B cell (primary cell): Measurements from ENCODE around the gene POFUT1. TPM values are rescaled to one million over a fixed set of nuclear protein-coding genes. Genes with fewer than 3 reads are reported as not detected.

Experiments used
- ATAC-seq: fragments of 200-7000 bp; cut with Tn5 transposase; one replicate; pipeline ENCODE4 v1.10.0; 2021; ENCODE audit warnings: low read depth, mild to moderate bottlenecking, moderate number of reproducible peaks, moderate library complexity
- CTCF ChIA-PET: fragments of 350-600 bp; sonication (Branson Sonifier 250); formaldehyde crosslinking; loops from one replicate; lab custom pipeline; 2021; ENCODE audit warnings: antibody characterized with exemption, inconsistent platforms; lab: Charles Lee
- POLR2A ChIA-PET: fragments of 350-600 bp; sonication (Branson Sonifier 250); formaldehyde crosslinking; loops from one replicate; lab custom pipeline; 2021; ENCODE audit warnings: antibody characterized with exemption; lab: Charles Lee
- DNase-seq: peaks from one replicate; pipeline ENCODE4 v3.0.0; 2013
- H2AFZ ChIP-seq: 2 replicates; pipeline ENCODE4 v1.6.1; 2012; ENCODE audit warnings: mild to moderate bottlenecking, low read depth, low read length; ENCODE audit not compliant: insufficient read depth, poor library complexity, severe bottlenecking
- H3K27ac ChIP-seq, 2 donors: 1 replicate in 1 of 2; 2 replicates in 1 of 2; pipeline ENCODE4 v1.5.1; 2012 to 2013; ENCODE audit warnings: low read length in 2 of 2, mild to moderate bottlenecking in 2 of 2, moderate library complexity in 1 of 2
- H3K27me3 ChIP-seq, 4 experiments: fragments of 200-600 bp in 1 of 4; sonication (generic) in 1 of 4; replicated peaks in 1 of 4; 1 replicate in 2 of 4; 2 replicates in 2 of 4; pipeline versions ENCODE4 v1.6.1 to v1.7.0; 2013 to 2016; ENCODE audit warnings: low read length in 3 of 4, mild to moderate bottlenecking in 2 of 4, mixed read lengths in 1 of 4, moderate library complexity in 1 of 4; ENCODE audit not compliant: insufficient read depth in 4 of 4, control insufficient read depth in 3 of 4; ENCODE audit errors: control extremely low read depth in 1 of 4
- H3K36me3 ChIP-seq, 2 experiments: replicated peaks in 1 of 2; 1 replicate in 1 of 2; 2 replicates in 1 of 2; pipeline versions ENCODE4 v1.6.1 to v1.7.1; 2013; ENCODE audit warnings: low read length in 1 of 2; ENCODE audit not compliant: insufficient read depth in 2 of 2, control insufficient read depth in 1 of 2; ENCODE audit errors: control extremely low read depth in 1 of 2, extremely low read depth in 1 of 2
- H3K4me1 ChIP-seq, 2 donors: fragments of 200-600 bp in 1 of 2; sonication (generic) in 1 of 2; 1 replicate in 1 of 2; 2 replicates in 1 of 2; pipeline versions ENCODE4 v1.5.1 to v1.6.1; 2013 to 2017; ENCODE audit warnings: low read length in 2 of 2; ENCODE audit not compliant: control insufficient read depth in 2 of 2, insufficient read depth in 2 of 2
- H3K4me2 ChIP-seq: replicated peaks from 2 replicates; pipeline ENCODE3; 2012; ENCODE audit warnings: mild to moderate bottlenecking, low read depth, low read length; ENCODE audit not compliant: poor library complexity, severe bottlenecking
- H3K4me3 ChIP-seq, 5 experiments: fragments of 200-600 bp in 1 of 5; sonication (generic) in 1 of 5; 1 replicate in 3 of 5; 2 replicates in 2 of 5; pipeline versions ENCODE4 v1.5.1 to v1.7.0; 2011 to 2016; ENCODE audit warnings: low read length in 4 of 5, mild to moderate bottlenecking in 4 of 5, low read depth in 2 of 5, control low read depth in 1 of 5, moderate library complexity in 1 of 5; ENCODE audit not compliant: insufficient read depth in 1 of 5; ENCODE audit errors: control extremely low read depth in 1 of 5, extremely low read depth in 1 of 5
- H3K79me2 ChIP-seq: fragments of 200-600 bp; sonication (generic); one replicate; pipeline ENCODE4 v1.6.0; 2016; ENCODE audit warnings: low read length; ENCODE audit not compliant: control insufficient read depth, insufficient read depth
- H3K9ac ChIP-seq: fragments of 200-600 bp; sonication (generic); 2 replicates; pipeline ENCODE4 v1.6.1; 2017; ENCODE audit warnings: mild to moderate bottlenecking, low read length, moderate library complexity
- H3K9me3 ChIP-seq, 3 donors: one replicate each; pipeline versions ENCODE4 v1.6.1 to v1.7.1; 2013; ENCODE audit warnings: low read length in 2 of 3; ENCODE audit not compliant: control insufficient read depth in 2 of 3, insufficient read depth in 1 of 3; ENCODE audit errors: control extremely low read depth in 1 of 3
- H4K20me1 ChIP-seq: 2 replicates; pipeline ENCODE4 v1.6.0; 2012; ENCODE audit warnings: mild to moderate bottlenecking, low read length; ENCODE audit not compliant: insufficient read depth, control insufficient read depth, poor library complexity, severe bottlenecking
- H3K27ac Mint-ChIP-seq: one replicate; pipeline ENCODE4 v1.8.0; 2021; ENCODE audit warnings: mixed read lengths
- H3K27me3 Mint-ChIP-seq: one replicate; pipeline ENCODE4 v1.8.0; 2021; ENCODE audit warnings: mixed read lengths
- H3K4me1 Mint-ChIP-seq: one replicate; pipeline ENCODE4 v1.8.0; 2021; ENCODE audit warnings: mixed read lengths
- H3K4me3 Mint-ChIP-seq: one replicate; pipeline ENCODE4 v1.8.0; 2021; ENCODE audit warnings: mixed read lengths
- H3K9me3 Mint-ChIP-seq: one replicate; pipeline ENCODE4 v1.8.0; 2022; ENCODE audit warnings: mixed read lengths; ENCODE audit not compliant: insufficient read depth
- EZH2 ChIP-seq: IDR thresholded peaks from 2 replicates; pipeline ENCODE4 v1.6.1; 2012; ENCODE audit warnings: borderline replicate concordance, low read depth, mild to moderate bottlenecking, moderate library complexity, low read length; ENCODE audit not compliant: insufficient read depth, poor library complexity, severe bottlenecking
- WGBS: methylation state at CpG from one replicate; pipeline ENCODE4 v1.1.5; 2013; ENCODE audit warnings: missing lambda C conversion rate; ENCODE audit not compliant: insufficient coverage; 5-methylcytosine and 5-hydroxymethylcytosine counted together
- intact Hi-C: fragments of 100-400 bp; cut with micrococcal nuclease; formaldehyde crosslinking; loops from one replicate; pipeline ENCODE4 v1.10.0; 2022
- polyA plus RNA-seq: library from polyadenylated mRNA; depleted of rRNA; stranded (reverse); fragments of >200 nt; gene quantifications from 2 replicates; pipeline ENCODE4 v1.2.3, GENCODE V29; 2012
- total RNA-seq, 2 donors: library from RNA; stranded (reverse); fragments of 120-200 nt in 1 of 2; gene quantifications; 1 replicate in 1 of 2; 2 replicates in 1 of 2; pipeline versions ENCODE4 v1.2.3 to v1.2.4, GENCODE V29; 2013 to 2022
- TF ChIP-seq, protein P1 (sequence below): fragments of 200-600 bp; IDR thresholded peaks from one replicate; pipeline ENCODE4 v1.8.0; 2022; ENCODE audit warnings: antibody characterized with exemption, mild to moderate bottlenecking

POFUT1 gene
- total and polyA plus RNA-seq, 2 donors (not counting 1 experiment from before 2014, with no cell fraction given) = 7.8 to 18.1 TPM

DNA sequence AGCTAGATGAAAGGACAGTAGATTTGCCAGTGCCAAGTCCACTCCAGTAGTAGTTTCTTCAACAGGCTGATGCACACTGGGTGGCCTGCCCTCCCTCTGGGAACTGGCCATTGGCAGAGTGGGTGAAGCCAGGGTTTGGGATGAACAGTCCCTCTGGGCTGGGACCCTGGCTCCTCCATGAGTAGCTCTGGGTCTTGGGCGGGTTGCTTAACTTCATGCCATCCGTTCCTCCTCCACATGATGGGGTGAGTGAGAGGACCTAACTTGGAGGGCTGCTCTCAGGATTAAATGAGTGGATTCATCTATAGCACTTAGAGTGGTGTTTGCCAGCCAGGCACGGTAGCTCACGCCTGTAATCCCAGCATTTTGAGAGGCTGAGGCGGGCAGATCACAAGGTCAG is 47.3 kb upstream of the POFUT1 start:
- Histone ChIP-seq H3K27me3 (no peaks in the 10 kb centered on the region), H3K4me3 (no peak overlapping the region), H4K20me1 (no peaks in the 10 kb centered on the region), H3K4me2 (no peak overlapping the region), H3K79me2 (no peaks in the 10 kb centered on the region), H2AFZ (no peak overlapping the region), H3K9me3 (no peaks in the 10 kb centered on the region), H3K27ac (no peak overlapping the region), H3K9ac (no peak overlapping the region), H3K36me3 (peaks cover 6 to 66% of the 10 kb centered on the region in 2 experiments), H3K4me1 (no peaks in the 10 kb centered on the region)
- Mint-ChIP-seq H3K9me3 (no peaks in the 10 kb centered on the region), H3K27me3 (no peaks in the 10 kb centered on the region), H3K27ac (no peak overlapping the region), H3K4me3 (no peak overlapping the region), H3K4me1 (no peaks in the 10 kb centered on the region)
- no peak for ATAC-seq
- TF ChIP-seq, protein P1, sequence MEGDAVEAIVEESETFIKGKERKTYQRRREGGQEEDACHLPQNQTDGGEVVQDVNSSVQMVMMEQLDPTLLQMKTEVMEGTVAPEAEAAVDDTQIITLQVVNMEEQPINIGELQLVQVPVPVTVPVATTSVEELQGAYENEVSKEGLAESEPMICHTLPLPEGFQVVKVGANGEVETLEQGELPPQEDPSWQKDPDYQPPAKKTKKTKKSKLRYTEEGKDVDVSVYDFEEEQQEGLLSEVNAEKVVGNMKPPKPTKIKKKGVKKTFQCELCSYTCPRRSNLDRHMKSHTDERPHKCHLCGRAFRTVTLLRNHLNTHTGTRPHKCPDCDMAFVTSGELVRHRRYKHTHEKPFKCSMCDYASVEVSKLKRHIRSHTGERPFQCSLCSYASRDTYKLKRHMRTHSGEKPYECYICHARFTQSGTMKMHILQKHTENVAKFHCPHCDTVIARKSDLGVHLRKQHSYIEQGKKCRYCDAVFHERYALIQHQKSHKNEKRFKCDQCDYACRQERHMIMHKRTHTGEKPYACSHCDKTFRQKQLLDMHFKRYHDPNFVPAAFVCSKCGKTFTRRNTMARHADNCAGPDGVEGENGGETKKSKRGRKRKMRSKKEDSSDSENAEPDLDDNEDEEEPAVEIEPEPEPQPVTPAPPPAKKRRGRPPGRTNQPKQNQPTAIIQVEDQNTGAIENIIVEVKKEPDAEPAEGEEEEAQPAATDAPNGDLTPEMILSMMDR = no peak
- no peak for TF ChIP-seq EZH2
- DNase-seq = no peak
- intact Hi-C loops = no loop called here
- POLR2A ChIA-PET = no interaction called here
- 100% methylated on average over 3 of the region's 5 CpGs for WGBS
- CTCF ChIA-PET = no interaction called here

DNA sequence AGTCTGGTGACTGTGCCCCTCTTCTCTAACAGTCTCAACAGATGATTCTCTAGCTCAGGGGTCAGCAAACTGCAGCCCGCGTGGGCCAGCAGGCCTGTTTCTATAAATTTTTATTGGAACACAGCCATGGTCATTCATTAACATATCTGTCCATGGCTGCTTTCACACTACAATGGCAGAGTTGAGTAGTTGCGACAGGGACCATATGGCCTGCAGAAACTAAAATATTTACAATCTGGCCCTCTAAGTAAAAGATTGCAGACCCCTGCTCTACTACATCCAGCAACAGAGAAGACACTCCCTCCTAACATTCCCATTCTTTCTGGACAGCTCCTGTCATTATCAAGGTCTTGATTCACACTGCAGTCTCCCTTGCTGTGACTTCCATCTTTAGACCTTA is 45.3 kb upstream of the POFUT1 start:
- Histone ChIP-seq H3K36me3 (peaks cover 6 to 66% of the 10 kb centered on the region in 2 experiments), H2AFZ (no peak overlapping the region), H3K4me2 (no peak overlapping the region), H3K4me1 (no peaks in the 10 kb centered on the region), H3K4me3 (no peak overlapping the region), H4K20me1 (no peaks in the 10 kb centered on the region), H3K9me3 (no peaks in the 10 kb centered on the region), H3K79me2 (no peaks in the 10 kb centered on the region), H3K9ac (no peak overlapping the region), H3K27me3 (no peaks in the 10 kb centered on the region), H3K27ac (no peak overlapping the region)
- H3K27me3 Mint-ChIP-seq = no peaks in the 10 kb centered on the region
- ATAC-seq = no peak
- H3K27ac Mint-ChIP-seq = no peak overlapping the region
- 83% methylated on average over 2 of the region's 3 CpGs for WGBS
- H3K4me3 Mint-ChIP-seq = no peak overlapping the region
- intact Hi-C loops = no loop called here
- H3K9me3 Mint-ChIP-seq = no peaks in the 10 kb centered on the region
- TF ChIP-seq EZH2 = no peak
- TF ChIP-seq, protein P1 = no peak
- no peaks in the 10 kb centered on the region for H3K4me1 Mint-ChIP-seq
- CTCF ChIA-PET = interaction anchor here (1.0 kb wide), 1 partner anchor 490 kb away, joined by 3 read pairs; no protein-coding TSS in a partner anchor
- no peak for DNase-seq
- POLR2A ChIA-PET = no interaction called here
